Measurements from ENCODE around the gene CDH1. TPM values are rescaled to one million over a fixed set of nuclear protein-coding genes. Genes with fewer than 3 reads are reported as not detected.

The CDH1 gene
- total RNA-seq, 1 donor from 2014 or later: not detected

DNA sequence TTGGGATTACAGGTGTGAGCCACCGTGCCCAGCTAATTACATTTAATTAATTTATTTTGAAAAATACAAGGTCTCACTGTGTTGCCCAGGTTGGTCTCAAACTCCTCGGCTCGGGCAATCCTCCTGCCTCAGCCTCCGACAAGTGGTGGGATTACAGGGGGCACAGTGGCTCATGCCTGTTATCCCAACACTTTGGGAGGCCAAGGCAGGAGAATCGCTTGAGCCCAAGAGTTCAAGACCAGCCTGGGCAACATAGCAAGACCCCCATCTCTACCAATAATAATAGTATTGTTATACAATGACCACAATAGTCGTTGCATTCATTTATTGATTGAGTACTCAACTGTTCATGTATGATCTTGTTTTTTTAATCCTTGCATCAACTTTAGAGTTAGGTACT is 22.0 kb downstream of the CDH1 start:
- Mint-ChIP-seq H3K27me3 (ENCODE audit: unreplicated experiment) (no peaks in the 10 kb centered on the region), H3K36me3 (ENCODE audit: unreplicated experiment) (no peaks in the 10 kb centered on the region), H3K4me1 (ENCODE audit: unreplicated experiment) (peaks cover 15% of the 10 kb centered on the region), H3K4me3 (ENCODE audit: unreplicated experiment) (no peak overlapping the region), H3K27ac (ENCODE audit: unreplicated experiment) (no peak overlapping the region), H3K9me3 (ENCODE audit: unreplicated experiment) (no peaks in the 10 kb centered on the region)
- no peak for DNase-seq (ENCODE audit: extremely low spot score, unreplicated experiment)
- TF ChIP-seq, protein P1, sequence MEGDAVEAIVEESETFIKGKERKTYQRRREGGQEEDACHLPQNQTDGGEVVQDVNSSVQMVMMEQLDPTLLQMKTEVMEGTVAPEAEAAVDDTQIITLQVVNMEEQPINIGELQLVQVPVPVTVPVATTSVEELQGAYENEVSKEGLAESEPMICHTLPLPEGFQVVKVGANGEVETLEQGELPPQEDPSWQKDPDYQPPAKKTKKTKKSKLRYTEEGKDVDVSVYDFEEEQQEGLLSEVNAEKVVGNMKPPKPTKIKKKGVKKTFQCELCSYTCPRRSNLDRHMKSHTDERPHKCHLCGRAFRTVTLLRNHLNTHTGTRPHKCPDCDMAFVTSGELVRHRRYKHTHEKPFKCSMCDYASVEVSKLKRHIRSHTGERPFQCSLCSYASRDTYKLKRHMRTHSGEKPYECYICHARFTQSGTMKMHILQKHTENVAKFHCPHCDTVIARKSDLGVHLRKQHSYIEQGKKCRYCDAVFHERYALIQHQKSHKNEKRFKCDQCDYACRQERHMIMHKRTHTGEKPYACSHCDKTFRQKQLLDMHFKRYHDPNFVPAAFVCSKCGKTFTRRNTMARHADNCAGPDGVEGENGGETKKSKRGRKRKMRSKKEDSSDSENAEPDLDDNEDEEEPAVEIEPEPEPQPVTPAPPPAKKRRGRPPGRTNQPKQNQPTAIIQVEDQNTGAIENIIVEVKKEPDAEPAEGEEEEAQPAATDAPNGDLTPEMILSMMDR (IDR thresholded peaks at IDR 0.05): no peak

DNA sequence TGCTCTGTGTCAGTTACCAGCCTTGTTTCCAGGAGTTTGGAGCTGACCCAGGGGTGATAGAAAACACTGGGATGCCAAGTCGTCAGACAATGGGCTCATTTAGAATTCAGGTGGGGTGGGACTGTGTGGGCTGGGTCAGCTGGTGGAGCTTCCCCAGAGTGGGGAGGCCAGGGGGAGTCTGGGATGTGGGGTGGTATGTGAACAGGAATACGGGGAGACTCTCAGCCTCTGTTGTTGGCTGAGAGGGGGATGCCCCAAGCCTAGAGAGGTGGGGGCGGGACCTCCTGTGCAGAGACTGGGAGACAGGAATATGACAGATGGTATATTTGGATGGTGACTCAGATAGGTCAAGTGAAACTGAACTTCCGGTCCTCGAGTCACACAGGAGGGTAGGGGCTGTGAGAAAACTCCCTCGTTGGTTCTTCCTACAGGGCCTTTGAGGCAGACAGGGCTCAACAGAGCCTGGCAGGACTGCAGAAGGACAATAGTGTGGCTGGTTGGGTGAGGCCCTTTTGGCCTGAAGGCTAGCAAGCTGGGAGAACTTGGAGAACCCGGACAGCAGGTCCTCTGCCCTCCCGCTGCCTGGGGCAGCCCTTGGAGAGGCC is 23.7 kb downstream of the CDH1 start:
- H3K27ac Mint-ChIP-seq (ENCODE audit: unreplicated experiment): peak overlapping the region; percentile 52
- H3K4me3 Mint-ChIP-seq (ENCODE audit: unreplicated experiment): no peak overlapping the region
- no peaks in the 10 kb centered on the region for H3K36me3 Mint-ChIP-seq (ENCODE audit: unreplicated experiment)
- H3K9me3 Mint-ChIP-seq (ENCODE audit: unreplicated experiment): no peaks in the 10 kb centered on the region
- H3K27me3 Mint-ChIP-seq (ENCODE audit: unreplicated experiment): no peaks in the 10 kb centered on the region
- TF ChIP-seq, protein P1 (IDR thresholded peaks at IDR 0.05): no peak
- peaks cover 12% of the 10 kb centered on the region for H3K4me1 Mint-ChIP-seq (ENCODE audit: unreplicated experiment)
- DNase-seq (ENCODE audit: extremely low spot score, unreplicated experiment): no peak

DNA sequence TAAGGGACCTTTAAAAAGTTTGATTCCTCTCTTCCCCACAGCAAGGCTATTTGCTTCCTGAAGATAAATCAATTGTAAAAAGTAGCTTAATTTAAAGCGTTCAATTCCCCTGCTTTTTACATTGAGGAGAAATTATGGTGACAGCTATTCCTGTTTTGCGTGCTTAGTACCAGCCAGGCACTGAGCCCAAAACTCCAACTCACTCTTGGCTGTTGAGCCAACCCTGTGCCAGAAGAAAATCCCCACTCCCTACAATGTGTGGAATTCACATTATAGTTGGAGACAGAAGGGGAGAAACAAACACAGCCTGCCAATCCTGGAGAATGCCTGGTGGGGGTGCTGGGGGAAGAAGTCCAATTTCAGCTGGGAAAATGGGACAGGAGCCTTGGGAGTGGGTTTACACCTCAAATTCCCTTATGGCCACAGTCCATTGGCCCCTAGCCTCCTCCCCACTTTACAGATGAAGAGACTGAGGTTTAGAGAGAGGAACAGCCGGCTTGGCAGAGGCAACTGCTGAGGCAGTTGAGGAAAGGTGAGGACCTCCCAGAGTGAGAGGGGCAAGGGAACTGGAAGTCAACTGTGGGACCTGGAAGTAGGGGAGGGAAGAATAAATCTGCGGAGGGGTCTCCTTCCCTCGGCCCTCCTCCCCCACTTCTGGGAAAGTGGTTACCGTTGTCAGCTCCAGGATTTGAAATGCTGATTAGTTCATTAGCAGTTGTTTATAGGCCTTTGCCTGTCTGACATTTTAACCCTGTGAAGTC is 26.1 kb downstream of the CDH1 start:
- no peak for DNase-seq (ENCODE audit: extremely low spot score, unreplicated experiment)
- Mint-ChIP-seq H3K4me3 (ENCODE audit: unreplicated experiment) (no peak overlapping the region), H3K9me3 (ENCODE audit: unreplicated experiment) (no peaks in the 10 kb centered on the region), H3K36me3 (ENCODE audit: unreplicated experiment) (no peaks in the 10 kb centered on the region), H3K4me1 (ENCODE audit: unreplicated experiment) (peaks cover 10% of the 10 kb centered on the region), H3K27ac (ENCODE audit: unreplicated experiment) (no peak overlapping the region), H3K27me3 (ENCODE audit: unreplicated experiment) (no peaks in the 10 kb centered on the region)
- TF ChIP-seq, protein P1 (IDR thresholded peaks at IDR 0.05): no peak

DNA sequence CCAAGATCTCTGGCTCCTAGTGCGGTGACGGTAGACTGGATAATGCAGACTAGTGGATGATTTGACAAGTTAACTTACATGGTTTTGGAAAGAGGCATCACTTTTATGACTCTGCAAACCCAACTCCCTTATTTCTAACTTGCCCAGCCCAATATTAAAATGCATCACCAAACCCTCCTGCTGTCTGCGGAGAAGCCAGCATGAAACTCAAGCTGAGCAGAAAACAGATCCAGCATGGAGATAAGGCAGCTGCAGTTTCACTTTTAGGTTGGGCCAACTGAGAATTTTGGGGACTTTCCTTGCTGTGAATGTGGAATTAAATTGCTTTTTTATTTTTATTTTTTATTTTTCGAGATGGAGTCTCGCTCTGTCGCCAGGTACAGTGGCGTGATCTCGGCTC is 27.8 kb downstream of the CDH1 start:
- Mint-ChIP-seq H3K9me3 (ENCODE audit: unreplicated experiment) (no peaks in the 10 kb centered on the region), H3K27ac (ENCODE audit: unreplicated experiment) (no peak overlapping the region), H3K4me1 (ENCODE audit: unreplicated experiment) (peaks cover 10% of the 10 kb centered on the region), H3K27me3 (ENCODE audit: unreplicated experiment) (no peaks in the 10 kb centered on the region), H3K4me3 (ENCODE audit: unreplicated experiment) (no peak overlapping the region), H3K36me3 (ENCODE audit: unreplicated experiment) (no peaks in the 10 kb centered on the region)
- TF ChIP-seq, protein P1 (IDR thresholded peaks at IDR 0.05): no peak
- no peak for DNase-seq (ENCODE audit: extremely low spot score, unreplicated experiment)

DNA sequence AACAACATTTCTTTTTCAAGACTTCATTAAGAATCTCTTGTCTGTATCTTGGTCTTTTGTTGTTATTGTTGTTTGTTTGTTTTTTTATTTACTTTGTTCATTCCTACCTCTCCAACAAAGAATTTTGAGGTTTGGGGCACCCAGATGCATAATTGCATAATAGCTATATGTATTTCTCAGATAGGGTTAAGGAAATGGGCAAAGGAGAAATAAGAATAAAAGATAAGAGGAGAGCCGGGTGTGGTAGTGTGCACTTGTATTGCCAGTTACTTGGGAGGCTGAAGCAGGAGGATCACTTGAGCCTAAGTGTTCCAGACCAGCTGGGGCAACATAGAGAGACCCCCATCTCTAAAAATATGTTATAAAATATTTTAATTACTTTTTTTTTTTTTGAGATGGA is 30.5 kb downstream of the CDH1 start:
- TF ChIP-seq, protein P1 (IDR thresholded peaks at IDR 0.05): no peak
- DNase-seq (ENCODE audit: extremely low spot score, unreplicated experiment): no peak
- H3K4me1 Mint-ChIP-seq (ENCODE audit: unreplicated experiment): no peaks in the 10 kb centered on the region
- H3K27me3 Mint-ChIP-seq (ENCODE audit: unreplicated experiment): peaks cover 3% of the 10 kb centered on the region
- H3K36me3 Mint-ChIP-seq (ENCODE audit: unreplicated experiment): no peaks in the 10 kb centered on the region
- no peaks in the 10 kb centered on the region for H3K9me3 Mint-ChIP-seq (ENCODE audit: unreplicated experiment)
- no peak overlapping the region for H3K4me3 Mint-ChIP-seq (ENCODE audit: unreplicated experiment)
- no peak overlapping the region for H3K27ac Mint-ChIP-seq (ENCODE audit: unreplicated experiment)

Measured in osteocyte (in vitro differentiated cells).